GM19239 (cell line): Measurements from ENCODE around the gene AHNAK.
"Not testable (repeated sequence)": the region's sequence is repeated elsewhere in the genome, so short reads cannot be mapped to it uniquely, and the experiment has no call there.

Experiments
- DNase-seq: peaks from one replicate; pipeline ENCODE4 v3.0.0; 2011; ENCODE audit warnings: low spot score; ENCODE audit not compliant: insufficient read length
- FAIRE-seq: peaks from 2 replicates; lab custom pipeline; 2011; peaks lifted over from hg19 to GRCh38; lab: Jason Lieb, UNC

The AHNAK gene

DNA sequence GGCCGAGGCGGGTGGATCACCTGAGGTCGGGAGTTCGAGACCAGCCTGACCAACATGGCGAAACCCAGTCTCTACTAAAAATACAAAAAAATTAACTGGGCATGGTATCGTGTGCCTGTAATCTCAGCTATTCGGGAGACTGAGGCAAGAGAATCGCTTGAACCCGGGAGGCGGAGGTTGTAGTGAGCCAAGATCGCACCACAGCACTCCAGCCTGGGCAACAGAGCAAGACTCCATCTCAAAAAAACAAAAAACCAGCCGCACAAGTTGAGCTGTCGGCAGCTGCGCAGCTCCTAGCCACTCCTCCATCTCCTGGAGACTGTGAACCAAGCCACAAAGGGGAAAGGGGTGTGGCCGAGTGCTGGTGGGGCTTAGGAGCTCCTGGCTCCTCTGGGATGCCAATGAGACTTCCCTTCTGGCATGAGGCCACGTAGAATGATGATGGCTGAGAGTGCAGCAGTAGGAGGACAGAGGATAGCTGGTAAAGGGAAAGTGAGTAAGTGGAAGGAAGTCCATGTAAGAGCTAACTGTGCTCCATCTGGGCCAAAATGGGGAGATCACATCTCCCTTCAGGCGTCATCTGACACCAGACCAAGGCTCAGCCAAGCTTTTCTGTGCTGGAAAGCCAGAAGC is 47.2 kb downstream of the AHNAK start:
- DNase-seq, FAIRE-seq: not testable (repeated sequence)

DNA sequence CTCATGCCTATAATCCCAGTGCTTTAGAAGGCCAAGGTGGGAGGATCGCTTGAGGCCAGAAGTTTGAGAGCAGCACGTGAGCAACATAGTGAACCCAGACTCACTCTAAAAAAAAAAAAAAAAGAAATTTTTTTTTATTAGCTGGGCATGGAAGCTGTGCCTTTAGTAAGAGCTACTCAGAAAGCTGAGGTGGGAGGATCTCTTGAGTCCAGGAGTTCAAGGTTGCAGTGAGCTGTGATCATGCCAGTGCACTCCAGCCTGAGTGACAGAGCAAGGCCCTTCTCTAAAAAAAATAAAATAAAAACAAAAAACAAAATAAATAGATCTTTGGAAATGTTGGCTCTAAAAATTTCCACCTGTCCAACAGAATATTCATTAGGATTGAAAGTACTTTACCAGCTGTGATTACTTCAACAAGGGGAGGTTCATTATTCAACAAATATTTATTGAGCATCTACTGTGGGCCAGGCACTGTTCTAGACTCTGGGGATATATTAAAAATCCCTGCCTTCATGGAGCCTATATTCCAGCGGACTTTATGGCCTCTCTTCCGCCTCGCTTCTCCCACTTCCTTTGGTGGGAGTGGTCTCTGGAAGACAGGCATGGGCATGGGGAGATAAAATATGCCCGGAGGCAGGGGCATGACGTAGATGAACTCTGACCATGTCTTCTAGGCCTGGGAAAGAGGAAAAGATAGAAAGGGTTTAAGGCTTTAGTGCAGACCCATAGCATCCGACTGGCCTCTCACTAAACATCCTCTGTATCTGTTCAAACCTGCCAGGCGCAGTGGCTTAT is 47.9 kb downstream of the AHNAK start:
- no peak for DNase-seq
- no peak for FAIRE-seq

DNA sequence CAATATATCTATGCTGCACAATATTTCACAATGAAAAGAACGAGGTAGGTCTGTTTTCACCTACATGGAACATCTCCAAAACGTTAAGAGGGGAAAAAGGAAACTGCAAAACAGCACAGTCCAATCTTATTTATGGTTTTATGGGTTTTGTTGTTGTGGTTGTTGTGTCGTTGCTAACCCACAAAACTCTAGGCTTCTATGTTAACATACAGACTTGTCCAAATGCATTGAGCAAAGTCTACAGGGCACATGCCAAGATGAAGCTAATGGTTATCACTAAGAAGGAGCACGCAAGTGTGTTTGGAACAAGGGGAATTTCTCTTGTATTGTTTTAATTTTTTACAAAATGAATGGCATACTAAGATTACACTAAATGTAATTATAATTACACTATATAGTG is 48.6 kb downstream of the AHNAK start:
- no peak for DNase-seq
- FAIRE-seq = no peak

DNA sequence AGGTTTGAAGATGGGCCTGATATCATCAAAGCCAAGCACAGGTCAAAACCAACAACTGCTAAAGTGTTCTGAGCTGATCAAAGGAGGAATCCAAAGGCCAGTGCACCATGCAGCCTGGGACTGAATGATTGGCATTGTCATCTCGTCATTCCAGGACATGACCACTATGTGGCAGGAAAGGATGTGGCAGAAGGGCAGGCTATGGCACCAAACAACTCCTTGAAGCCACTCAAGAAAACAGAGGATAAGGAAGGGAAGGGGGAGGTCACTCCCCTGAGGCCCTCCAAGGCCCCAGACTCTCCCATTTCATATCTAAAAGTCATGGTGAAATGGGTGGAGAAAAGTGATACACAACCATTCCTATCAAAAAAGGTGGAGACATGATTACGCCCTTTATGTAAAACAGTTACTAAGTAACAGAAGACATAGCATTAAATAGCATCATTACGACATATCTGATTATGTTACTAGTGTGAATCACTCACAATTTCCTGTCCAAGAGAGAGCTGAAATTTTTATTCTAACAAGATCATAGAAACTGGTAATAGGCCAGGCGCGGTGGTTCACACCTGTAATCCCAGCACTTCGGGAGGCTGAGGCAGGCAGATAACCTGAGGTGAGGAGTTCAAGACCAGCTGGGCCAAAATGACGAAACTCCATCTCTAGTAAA is 49.3 kb downstream of the AHNAK start:
- DNase-seq = no peak
- no peak for FAIRE-seq

DNA sequence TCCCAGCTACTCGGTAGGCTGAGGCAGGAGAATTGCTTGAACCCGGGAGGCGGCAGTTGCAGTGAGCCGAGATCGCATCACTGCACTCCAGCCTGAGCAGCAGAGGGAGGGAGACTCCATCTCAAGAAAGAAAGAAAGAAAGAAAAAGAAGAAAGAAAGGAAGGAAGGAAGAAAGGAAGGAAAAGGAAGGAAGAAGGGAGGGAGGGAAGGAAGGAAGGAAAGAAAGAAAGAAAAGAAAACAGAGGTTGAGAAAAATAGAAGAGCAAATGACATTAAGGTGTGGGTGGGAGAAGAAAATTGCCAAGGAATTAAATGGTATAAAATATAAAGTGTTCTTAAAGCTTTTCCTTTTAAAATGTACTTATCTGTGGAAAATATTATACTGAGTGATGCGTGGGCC is 49.9 kb downstream of the AHNAK start:
- no peak for FAIRE-seq
- DNase-seq = no peak

DNA sequence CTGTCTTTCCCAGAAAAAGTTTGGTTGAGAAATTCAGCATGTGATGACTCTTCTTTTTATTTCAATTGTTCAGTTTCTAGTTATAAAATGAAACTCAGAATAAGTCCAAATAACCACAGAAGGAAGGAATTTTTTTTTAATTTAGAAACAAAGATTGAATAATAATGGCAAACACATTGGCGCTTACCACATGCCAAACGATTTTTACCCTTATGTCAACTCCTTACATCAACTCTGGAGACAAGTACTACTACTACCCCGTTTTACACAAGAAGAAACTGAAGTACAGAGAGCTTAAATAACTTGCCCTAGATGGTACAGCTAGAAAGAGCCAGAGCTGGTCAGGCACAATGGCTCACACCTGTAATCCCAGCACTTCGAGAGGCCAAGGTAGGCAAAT is 52.4 kb downstream of the AHNAK start:
- FAIRE-seq (no peak), DNase-seq (no peak)

DNA sequence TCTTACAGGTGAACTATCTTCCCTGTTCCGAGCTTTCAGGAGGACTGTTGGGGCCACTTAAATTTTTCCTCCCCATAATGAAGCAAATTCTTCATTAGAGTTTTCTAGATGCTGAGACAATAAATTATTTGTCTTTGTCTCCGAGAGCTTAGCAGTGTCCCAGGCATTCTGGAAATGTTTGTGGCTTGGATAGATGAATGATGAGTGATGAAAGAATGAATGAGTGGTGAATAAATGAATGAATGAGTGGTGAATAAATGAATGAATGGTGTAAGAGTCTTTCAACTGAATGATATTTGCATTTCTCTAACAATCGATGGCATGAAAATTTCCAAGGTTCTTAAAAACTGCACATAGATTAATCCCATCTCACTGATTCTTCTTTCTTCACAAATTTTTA is 52.8 kb downstream of the AHNAK start:
- DNase-seq = no peak
- FAIRE-seq = no peak

DNA sequence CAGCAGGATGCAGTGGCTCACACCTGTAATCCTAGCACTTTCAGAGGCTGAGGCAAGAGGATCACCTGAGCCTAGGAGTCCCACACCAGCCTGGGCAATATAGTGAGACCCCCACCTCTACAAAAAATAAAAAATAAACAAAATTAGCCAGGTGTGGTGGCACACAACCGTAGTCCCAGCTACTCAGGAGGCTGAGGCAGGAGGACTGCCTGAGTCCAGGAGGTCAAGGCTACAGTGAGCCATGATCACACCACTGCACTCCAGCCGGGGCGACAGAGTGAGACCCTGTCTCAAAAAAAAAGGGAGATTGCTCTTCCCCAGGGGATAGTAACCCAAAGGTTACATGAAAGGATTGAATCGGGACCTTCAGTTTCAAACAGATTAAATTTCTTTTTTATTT is 54.0 kb downstream of the AHNAK start:
- no peak for FAIRE-seq
- no peak for DNase-seq

DNA sequence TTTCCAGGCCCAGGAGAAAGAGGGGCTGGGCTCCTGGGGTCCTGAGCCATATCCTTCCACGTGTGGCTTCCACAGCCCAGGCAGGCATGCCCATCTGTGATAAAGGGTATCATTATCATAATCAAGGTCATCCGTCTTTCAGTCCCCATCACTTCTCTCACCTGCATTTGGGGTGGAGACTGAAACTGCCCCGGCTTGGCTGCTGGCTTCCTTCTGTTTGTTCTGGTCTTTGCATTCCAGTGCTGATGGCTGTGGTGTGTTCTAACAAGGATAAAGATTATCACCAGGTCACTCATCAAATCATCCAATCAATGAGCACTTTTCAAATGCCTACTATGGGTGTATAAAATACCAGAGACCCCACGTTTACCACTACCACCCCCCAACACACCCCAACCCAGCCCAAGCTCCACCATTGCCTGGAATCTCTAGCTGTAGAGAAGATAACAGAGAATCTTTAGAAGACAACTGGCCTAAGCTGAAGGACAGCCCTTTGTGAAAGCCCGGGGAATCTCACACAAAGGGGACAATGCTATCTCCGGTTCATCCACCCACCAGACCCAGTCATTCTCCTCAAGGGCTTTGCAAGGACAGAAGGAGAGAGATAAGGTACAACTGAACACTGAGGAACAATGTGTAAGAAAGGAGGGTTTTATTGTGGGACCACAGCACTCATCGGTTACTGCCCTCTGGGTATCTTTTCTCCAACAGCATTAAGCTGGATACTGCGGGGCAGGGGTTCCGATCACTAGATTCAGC is 54.9 kb downstream of the AHNAK start:
- FAIRE-seq = no peak
- DNase-seq = no peak

DNA sequence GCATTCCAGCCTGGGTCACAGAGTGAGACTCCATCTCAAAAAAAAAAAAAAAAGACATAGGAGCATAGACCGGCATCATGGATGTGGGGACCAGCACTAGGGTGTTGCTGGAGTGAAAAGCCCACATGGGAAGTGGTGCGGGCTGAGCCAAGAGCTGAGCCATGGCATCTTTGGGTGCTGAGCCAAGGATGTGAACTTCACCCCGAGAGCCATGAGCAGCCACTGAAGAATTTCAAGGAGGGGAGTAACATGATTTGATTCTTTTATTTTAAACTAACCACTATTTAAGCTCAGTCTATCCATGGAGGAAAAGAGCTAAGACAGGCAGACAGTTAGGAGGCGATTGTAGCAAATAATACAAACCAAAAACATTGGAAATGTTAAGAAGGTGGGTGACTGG is 57.4 kb downstream of the AHNAK start:
- DNase-seq (no peak), FAIRE-seq (no peak)

DNA sequence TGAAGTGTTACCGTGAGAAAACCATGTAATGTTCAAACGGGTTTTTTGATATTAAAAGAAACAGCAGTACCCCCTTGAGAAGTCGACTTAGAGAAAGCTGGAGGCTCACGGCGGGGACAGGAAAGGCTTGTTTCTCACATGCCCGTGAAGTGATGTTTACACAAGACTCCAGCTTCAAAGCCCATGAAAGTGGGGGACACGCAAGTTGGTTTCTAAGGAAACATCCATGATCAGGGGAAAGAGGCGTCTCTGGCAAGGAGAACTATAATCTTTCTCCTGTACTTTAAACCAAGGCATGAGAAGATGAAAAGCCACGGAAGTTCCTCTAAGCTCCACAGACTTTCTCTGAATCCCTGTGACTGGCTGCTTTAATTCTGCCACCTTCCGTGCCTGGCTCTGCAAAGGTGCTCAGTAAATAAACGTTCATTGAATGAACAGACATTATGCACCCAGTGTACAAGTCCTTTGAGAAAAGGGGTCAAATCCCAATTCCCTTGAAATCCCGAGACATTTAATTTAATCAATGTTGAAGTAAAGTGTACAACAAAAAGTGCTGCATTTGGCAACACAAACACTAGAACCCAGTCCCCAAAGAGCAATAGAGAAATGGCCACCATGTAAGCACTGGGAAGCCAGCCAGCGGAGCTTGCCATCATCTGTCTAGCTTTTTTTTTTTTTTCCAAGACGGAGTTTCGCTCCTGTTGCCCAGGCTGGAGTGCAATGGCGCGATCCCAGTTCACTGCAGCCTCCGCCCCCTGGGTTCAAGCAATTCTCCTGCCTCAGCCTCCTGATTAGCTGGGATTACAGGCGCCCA is 58.7 kb downstream of the AHNAK start:
- no peak for DNase-seq
- FAIRE-seq = no peak

DNA sequence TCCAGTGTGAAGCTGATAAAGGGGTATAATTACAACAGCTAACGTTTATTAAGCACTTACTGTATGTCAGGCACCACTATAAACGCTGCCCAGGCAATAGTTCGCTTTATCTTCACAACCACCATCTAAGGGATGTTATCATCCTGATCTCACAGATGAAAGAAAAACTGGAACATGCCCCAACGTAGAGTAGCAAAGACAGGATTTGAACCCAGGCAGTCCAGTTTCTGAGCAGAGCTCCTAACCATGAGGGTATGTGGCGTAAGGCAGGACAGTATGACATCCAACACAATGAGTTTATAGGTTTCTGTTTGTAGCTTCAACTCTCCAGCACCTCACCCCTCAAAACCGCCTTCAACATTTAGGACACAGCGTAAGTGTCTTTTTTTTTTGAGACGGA is 59.5 kb downstream of the AHNAK start:
- DNase-seq (no peak), FAIRE-seq (no peak)

DNA sequence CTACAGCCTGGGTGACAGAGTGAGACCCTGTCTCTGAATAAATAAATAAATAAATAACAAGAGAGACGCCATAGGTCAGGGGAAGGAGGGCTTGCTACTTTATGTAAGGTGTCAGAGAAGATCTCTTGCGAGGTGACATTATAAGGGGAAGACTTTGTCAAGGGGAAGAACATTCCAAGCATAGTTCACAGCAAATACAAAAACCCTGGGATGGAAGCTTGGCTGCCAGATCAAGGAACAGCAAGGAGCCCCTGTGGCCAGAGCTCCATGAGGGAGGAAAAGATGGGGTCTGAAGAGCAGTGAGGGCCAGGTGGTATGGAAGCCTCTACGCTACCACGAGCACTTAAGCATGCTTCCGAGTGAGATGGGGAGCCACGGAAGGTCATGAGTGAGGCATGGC is 62.3 kb downstream of the AHNAK start:
- no peak for FAIRE-seq
- DNase-seq = no peak

DNA sequence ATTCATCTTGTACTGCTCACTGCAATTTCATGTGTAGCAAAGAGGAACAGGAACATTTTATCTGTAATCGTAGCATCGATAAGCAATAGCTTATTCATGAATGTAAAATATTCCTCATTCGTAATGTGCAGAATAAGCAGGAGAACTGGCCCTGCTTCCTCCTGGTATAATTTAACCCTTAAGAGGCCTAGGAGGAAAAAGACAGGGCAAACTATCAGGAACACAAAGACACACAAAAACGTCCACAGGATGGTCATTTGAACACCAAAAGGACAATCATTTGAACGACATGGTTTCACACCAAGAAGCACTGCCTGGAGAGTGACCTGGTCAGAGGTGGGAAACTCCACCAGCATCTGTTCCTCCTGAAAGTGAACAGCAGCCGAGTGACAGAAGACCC is 63.9 kb downstream of the AHNAK start:
- FAIRE-seq (no peak), DNase-seq (no peak)

DNA sequence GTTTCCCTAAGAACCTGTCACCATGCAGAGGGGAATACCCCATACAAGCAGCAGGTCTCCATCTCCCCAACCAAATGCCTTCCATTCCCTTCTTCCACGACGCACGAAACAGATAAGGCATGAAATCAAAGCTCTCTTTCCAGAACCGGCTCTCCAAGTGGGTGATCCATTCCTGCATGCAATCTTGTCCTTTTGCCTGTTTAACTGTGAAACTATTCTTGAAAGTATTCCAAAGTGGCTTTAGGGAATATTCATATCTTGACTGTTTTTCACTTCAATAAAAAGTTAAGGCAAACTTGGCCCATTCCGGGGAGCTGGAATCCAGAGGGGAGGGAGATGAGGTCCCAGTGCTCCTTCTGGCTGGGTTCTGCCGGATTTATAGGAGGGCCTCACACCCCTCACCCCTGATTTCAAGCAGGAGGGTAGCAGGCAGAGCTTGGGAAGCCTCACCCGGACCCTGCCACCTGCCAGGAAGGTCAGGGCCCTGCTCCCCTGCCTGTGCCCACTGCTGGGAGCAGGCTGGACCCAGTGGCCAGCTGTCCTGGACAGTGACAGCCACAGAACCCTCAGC is 66.9 kb downstream of the AHNAK start:
- no peak for FAIRE-seq
- no peak for DNase-seq

DNA sequence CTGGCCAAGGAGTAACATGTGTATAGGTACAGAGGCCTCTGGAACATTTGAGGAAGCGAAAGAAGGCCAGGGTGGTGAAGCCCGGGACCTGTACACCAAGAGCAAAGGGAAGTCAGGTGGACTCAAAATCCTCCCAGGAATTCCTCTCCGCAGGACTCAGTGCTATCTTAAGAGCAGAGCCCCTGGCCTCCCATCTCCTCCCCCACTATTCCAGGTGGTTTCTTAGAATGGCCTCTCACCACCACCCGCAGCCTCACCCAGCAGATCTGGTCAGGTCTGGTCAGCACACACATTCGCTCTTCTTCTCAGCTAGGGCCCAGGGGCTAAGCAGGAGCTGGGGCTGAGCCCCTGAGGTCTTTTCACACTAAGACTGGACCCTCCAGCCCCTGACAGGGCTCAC is 68.7 kb downstream of the AHNAK start:
- FAIRE-seq = no peak
- no peak for DNase-seq

DNA sequence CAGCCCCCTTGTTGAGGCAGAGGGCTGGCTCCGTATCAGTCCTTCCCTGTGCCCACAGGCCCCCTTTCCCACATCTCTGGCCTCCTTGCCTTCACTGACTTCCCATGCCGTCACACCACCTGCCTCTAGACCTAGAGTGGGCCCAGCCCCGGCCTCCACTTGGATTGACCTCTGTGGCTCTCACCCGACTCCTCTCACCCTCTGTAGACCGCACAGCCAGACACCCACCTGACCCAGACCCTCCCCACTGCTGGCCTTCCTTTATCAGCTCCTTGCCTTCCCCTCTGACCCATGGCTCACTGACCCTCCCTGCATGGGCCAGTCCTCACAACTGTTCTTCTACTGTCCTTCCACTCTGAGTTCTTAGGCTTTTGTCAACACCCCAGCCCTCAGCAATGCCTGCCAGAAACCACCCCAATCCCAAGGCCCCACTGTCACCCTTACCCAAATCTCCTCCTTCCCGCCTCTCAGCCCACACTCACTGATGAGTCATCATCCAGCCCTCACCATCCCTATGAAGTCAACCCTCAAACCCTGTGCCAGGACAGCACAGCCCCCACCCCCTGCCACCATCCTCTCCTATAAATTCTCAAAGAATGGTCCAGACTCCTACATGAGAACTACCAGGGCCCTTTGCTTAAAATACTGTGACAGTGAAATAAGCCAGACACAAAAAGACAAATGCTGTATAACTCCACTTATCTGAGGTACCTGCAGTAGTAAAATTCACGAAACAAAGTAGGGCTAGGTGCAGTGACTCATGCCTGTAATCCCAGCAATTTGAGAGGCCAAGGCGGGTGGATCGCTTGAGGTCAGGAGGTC is 74.3 kb downstream of the AHNAK start:
- no peak for DNase-seq

DNA sequence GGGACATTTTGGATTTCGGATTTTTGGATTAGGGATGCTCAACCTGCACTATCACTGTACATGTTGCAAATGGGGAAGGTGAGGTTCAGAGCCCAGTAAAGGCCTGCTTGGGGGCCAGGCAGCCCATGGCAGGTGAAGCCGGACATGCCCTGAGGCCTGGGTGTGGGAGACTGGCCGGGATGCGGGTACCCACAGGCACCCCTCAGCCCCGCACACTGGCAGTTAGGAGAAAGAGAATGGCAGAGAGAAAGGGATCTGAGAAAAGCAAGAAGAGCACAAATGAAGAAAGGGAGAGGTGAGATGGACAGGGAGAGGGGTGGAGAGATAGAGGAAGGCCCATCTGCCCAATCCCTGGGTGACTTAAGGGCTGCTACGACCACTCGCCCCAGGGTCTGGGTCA is 75.0 kb downstream of the AHNAK start:
- no peak for FAIRE-seq

More for the DNA sequence above, 74.3 kb downstream of the AHNAK start:
- no peak for FAIRE-seq

DNA sequence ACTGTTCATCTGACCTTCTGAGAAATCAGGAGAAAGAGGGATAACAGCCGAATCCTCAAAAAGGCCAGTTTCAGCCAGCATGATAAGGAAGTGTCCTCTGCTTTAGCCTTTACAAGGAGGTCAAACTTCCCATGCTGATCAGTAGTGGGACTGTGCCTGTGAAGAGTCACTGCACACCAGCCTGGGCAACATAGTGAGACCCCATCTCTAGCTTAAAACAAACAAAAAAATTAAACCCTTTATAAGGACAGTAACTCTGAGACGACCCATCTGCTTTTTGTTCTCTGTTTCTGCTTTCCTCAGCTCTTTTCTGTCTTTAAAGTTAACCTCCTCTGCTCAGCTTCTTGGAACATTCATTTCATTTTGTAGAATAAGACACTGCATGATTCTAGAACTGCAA is 78.0 kb downstream of the AHNAK start:
- FAIRE-seq (no peak), DNase-seq (no peak)

More for the DNA sequence above, 75.0 kb downstream of the AHNAK start:
- no peak for DNase-seq
